NCI-H526 (cell line): ENCODE results near the gene RERGL.
"Not testable (repeated sequence)": the region's sequence is repeated elsewhere in the genome, so short reads cannot be mapped to it uniquely, and the experiment has no call there.

Experiments
- DNase-seq, 2 experiments: peaks; one replicate each; lab custom pipeline; 2025; lab: John Stamatoyannopoulos, UW

RERGL gene, protein sequence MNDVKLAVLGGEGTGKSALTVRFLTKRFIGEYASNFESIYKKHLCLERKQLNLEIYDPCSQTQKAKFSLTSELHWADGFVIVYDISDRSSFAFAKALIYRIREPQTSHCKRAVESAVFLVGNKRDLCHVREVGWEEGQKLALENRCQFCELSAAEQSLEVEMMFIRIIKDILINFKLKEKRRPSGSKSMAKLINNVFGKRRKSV

DNA sequence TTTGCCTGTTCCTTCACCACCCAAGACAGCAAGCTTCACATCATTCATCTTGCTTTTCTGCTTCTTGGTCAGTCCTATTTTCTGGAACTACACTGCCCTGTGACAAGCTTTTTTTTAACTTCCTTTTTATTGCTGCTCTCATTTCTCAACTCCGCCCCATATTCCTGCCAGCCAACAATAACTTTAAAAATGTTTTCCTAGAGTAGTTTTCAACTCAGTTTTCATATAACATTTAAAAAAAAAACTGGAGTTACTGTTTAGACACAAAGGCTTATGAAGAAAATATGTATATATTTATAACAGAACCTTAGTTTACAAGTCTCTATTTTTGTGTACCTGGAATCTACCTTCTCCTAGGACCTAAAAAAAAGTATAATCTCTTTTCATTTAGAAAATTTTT is at the start of gene RERGL:
Gene RERGL (minus strand): TSS at position 101 of the 400 bp plus-strand sequence. CDS start 53 bp downstream, at position 48.
- no peak for DNase-seq

DNA sequence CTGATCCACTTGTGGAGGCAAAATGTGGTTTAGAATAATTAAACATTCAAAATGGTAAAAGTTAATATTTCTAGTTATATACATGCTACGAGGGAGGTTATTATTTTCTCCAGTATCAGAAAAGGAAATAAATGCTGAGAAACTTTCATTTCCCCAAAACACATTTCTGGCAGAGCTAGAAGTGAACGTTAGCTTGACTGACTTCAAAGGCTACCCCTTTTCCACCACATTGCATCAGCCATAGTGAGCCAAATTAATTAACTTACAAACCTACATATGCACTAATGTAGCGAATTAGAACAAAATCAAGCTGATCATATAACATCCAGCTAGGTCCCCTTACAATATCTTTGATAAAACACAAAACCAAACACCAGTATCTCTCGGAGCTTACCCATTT is 49.3 kb upstream of the RERGL start:
- no peak for DNase-seq

DNA sequence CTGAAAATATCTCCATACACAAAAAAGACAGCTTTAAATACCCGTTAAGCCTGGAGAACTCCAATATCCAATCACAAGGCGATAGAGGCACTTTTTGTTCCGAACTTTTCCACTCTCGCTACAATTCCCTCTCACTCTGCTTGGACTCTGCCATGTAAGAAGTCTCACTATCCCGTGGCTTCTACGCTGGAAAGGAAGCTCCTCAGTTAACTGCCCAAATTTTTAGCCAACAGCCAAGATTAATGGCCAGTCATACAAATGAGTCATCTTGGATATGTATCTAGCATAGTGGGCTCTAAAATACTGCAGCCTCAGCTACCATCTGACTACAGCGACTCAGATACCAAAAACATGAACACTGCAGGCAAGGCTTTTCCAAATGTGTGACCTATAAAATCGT is 45.5 kb upstream of the RERGL start:
- DNase-seq, result no peak

DNA sequence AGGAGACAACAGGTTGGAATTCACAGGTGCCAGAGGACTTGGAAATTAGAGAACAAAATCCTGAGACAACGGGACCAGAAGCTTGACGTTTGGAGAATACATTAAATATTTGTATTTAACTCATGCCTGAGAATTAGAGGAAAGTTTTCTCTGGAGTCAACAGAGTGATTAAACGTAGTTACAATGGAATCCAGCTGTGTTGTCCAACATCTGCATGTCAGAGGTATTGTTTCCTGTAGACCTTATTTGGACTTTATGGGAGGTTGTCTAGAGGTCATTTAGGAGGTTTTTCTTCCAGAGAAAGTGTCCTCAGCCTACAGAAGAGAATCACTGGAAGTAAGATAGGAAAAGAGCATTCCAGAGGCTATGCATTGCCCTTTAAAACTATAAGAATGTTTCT is 45.1 kb upstream of the RERGL start:
- no peak for DNase-seq

DNA sequence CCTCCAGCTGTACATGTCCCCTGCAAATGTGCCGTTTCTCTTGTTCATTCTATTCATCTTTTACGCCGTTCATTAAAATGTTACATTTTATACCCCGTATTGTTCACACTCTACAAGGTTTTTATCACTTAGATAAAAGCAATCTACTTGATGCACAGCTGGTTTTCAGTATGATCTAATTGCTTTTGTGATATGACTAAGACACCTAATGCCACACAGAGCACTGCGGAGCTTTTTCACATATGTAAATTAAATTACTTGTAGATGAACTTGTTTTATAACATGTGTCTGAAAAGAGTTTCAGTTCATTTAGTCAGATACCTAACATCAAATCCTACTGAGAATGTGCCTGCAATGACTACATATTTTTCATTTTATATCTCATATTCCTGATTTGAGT is 40.9 kb upstream of the RERGL start:
- DNase-seq, result no peak

DNA sequence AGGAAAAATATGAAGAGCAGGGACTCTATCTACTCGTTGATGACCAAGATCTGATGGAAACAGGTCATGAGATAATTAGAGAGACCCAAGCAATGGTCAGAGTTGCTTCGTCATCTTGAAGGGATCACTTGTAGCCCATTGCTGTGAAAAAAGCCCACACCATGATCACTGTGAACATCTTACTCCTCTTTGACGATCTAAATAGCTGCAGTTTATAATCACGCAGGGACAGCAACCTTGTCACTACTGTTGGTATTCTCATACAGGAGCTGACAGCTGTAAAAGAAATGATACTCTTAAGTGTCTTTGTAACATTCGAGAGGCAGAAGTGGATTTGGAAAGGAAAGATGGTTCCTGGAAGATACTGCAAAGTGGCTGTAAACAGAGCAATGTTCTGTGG is 33.7 kb upstream of the RERGL start:
- DNase-seq, result no peak

DNA sequence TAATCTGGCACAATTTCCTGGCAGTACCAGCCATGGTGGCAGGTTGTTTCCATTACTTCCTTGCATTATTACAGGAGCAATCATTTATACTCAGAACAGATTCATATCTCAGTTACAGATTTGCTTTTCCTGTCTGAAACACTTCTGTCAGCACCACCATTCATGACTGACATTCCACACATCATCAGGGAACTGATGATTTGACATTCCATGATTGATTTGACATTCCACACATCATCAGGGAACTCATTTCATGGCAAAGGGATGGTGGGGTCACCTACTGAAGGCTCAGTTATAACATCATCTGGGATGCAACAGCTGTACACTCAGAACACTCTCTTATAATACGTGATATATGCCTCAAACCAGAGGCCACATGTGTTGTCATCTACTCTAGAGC is 30.9 kb upstream of the RERGL start:
- no peak for DNase-seq

DNA sequence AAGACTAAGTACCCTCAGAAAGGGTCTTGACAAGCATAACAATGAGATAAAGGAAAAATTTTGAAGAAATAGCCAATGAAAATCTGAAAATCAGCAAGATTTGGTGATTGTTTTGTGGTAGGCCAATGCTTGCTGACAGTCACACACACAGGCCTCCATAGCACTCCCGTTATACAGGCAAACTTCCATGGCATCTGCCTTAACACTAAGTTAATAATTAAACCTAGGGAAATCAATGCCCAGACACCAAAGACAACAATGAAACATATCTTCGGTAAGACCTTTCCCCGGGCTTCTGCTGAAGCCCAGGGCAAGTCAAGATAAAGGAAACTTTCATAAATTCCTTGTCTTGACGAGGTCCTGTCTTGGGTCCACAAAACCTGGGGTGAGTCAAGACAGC is 18.6 kb upstream of the RERGL start:
- DNase-seq, result peak in 1 of 2 experiments; percentile 1

DNA sequence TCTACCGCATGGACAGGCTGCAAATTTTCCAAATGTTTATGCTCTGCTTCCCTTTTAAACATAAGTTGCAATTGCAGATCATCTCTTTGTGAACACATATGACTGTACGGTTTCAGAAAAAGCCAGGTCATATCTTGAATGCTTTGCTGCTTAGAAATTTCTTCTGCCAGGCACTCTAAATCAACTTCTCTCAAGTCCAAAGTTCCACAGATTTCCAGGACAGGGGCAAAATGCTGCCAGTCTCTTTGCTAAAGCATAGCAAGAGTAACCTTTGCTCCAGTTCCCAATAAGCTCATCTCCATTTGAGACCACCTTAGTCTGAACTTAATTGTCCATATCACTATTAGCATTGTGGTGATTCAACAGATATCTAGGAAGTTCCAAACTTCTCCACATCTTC is 13.6 kb upstream of the RERGL start:
- no peak for DNase-seq

DNA sequence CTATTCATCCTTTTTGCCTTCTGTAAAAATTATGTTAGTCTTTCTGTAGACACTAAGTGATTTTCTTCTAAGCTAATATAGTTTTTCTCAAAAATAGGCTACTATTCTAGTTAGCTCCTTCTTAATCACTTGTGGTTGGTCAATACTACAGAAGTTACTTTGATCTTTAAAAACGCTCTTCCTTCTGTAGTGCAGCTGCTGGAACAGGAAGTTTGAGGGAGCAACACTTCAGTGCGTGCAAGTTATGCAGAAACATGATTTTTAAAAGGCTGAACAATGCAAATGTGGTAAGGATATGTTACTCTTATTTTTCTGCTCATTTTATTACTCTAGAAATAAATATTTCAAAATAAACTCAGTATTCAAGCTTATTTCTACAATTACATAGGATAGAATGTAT is 11.1 kb upstream of the RERGL start:
- DNase-seq, result no peak

DNA sequence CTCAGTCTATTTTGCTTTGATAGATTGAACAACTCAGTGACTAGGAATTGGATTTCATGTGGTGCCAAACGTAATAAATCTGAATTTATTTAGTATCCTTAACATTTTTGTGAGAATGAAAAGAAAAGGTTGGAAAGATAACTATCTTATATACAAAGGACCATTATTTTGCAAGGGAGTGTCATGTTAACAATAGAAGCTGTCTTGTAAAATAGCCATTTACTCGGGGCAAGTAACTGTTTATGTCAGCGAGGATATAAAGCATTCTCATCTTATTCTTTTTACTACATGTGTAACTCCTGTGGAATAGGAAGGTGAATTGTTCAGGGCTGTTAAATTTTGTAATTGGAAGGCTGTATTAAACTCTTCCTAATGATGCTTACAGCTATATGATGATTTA is 5.9 kb downstream of the RERGL start:
- DNase-seq, result no peak

DNA sequence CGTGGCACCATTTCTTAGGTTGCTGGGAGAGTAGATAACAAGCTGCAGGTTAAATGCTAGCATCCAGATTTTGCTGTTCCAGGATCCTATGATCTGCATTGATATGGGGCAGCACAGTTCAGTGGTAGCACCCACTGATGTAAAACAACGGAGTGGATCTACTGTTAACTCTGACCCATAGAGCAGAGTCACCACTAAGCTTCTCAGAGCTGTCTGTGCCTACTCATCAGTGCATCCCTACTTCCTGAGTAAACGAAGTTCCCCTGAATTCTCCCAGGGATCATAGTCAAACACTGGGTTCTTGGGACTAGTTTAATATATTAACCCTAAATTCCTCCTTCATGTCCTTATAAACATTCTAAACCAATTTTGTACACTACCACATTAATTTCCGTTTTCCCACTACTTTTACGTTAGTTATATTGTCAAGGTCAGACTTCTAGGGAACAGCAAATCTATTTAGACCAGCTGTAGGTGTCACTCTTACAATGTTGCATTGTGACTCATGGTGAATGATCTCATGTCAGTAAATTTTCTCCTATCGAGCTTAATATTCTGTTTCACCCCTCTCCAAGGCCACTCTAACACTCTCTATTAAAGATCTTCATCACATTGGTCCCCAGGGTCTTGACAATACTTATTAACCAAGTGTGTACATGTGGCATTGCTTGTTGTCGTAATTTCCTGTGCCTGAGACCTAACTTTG is 10.3 kb downstream of the RERGL start:
- no peak for DNase-seq

DNA sequence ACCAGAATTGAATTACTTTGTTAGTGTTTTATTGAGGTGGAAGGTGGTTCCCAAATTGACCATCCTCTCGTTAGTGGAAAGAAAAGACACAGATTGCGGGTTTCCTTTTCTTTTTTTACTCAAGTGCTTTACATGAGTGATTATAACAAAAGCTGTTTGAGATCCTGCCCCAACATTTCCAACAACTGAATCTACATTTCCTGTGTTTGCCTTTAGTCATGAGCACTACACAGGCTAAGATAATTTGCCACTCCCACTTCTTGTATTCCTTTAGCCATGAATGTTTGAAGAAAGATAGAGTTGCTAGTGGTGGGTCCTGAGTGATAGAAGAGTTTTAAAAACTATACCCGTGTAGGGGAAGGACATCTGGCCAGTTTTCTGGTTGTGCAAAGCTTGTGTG is 16.0 kb downstream of the RERGL start:
- no peak for DNase-seq

DNA sequence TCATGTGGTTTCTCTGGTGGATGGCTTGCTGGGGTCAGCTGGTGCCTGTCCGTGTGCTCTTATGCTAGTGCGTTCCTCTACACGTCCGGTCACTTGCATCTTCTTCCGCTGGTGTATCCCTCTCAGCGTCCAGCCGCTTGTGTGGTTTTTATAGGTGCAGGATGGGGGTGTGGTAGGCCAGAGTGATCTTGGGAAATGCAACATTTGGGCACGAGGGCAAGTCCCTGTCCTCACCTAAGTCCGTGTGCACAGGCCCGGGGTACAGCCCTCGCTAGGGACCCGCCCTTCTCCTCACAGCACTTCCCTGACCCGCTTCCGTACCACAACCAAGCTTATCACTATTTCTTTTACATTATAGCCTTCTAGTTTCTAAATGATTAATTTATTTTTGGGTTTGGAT is 17.3 kb downstream of the RERGL start:
- DNase-seq, result no peak

DNA sequence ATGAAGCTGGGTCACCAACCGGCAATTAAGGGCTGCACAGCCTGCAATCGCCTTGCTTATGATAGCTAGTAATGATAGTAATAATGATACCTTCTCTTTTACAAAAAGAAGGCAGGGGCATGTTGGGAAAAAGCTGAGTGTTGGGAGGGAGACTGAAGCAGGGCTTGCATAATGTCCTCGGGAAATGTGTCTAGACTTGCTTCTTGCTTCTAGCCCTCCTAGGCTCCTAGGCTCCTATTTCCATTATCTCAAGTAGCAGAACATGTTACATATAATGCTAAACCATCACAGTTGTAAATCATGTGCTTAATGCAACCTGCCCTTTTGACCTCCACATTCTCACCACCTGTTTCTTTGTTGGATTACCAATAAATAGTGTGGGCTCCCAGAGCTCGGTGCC is 18.7 kb downstream of the RERGL start:
- DNase-seq, result no peak

DNA sequence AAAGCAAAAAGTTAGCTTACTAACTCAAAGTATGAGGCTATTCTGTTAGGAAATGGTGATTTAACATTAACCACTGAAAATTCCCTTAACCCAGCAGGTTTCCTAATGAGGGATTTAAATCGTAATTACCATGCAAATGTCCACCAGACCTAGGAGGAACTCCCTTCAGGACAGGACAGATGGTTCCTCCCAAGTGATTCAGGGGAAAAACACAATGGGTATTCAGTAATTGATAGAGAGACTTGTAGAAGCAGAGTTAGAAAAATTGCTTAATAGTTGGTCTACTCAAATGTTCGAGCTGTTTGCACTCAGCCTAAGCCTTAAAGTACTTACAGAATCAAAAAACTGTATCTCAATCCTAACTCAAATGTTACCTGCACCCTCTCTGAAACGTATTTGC is 21.6 kb downstream of the RERGL start:
- DNase-seq, result no peak

DNA sequence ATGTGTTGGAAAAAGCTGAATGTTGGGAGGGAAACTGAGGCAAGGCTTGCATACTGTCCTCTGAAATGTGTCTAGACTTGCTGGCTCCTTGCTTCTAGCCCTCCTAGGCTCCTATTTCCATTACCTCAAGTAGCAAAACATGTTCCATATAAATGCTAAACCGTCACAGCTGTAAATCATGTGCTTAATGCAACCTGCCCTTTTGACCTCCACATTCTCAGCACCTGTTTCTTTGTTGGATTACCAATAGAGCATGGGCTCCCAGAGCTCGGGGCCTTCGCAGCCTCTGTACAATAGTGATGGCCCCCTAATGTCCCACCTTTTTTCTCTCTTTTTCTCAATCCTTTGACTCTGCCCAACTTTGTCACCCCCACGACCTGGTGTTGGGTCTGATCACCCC is 23.3 kb downstream of the RERGL start:
- no peak for DNase-seq

DNA sequence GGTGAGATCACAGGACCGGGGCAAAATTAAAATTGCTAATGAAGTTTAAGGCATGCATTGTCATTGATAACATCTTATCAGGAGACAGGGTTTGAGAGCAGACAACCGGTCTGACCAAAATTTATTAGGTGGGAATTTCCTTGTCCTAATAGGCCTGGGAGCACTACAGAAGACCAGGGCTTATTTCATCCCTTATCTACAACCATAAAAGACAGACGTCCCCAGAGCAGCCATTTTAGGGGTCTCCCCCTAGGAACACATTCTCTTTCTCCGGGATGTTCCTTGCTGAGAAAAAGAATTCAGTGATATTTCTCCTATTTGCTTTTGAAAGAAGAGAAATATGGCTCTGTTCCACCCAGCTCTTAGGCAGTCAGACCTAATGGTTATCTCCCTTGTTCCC is 27.1 kb downstream of the RERGL start:
- DNase-seq, result not testable (repeated sequence)

DNA sequence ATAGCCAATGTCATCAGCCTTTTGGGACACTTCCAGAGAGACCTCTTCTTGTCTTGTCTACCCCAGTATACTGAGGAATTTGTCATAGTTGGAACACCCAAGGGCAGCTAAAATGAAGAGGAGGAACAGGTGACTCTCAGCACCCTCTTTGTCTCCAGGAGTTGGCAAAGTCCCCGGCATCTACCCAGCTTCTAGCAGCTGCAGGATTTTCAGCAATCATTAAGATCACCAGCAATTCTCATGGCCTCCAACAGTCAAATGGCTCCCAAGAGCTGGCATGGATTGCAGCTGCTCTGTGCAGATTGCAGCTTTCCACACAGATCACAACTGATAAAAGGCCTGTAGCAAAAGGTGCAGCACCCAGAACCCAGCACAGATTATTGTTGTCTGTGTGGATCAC is 32.9 kb downstream of the RERGL start:
- no peak for DNase-seq

DNA sequence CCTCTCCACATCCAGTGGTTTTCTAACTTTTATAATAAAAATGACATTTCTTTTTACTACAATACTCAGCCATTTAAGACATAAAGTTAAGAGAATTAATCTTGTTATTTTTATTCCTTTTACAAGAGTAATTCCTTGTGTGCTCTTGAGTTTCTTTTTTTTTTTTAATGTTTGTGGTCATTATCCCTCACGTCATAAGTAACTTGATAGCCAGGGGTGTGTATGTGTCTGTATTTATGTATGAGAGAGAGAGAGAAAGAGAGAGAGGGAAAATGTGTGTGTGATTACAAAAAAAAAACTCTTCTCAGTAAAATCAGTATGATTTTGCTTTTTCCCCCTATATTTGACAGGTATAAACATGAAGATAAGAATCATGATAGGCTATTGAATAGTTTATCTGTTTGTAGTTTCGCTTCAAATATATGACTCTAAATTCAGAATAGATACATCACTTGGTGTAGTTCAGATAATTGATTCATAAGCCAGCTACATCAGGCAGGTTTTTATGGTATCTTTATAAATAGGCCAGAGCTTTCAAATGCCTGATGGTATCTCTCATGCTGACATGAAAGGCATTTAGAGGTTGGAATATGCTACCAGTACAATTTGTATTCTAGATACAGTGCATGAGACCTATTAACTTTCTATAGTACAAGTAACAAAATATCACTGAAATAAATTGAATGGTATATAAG is 34.9 kb downstream of the RERGL start:
- no peak for DNase-seq

DNA sequence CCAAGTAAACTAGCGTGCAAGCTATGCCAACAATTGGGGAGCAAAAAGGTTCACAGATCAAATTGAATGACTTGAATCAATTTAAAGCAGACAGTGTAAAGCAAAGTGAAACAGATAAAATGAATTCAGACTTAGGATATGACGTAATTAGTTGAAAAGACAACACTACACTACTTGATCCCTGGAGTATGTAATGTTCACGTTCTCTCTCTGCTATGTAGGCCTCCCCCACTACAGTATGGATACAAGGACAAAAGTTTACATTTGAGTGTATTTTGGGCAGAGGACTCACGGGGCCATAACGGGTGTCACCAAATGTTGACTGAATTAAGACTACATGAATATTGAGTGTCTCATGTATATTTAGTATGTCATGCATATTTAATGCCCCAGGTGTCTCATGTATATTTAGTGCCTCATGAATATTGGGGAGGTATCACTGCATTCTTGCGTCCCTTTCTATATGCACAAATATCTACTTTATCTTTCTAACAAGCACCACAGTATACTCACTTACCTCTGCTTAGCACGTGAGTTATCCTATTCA is 44.5 kb downstream of the RERGL start:
- DNase-seq, result no peak

DNA sequence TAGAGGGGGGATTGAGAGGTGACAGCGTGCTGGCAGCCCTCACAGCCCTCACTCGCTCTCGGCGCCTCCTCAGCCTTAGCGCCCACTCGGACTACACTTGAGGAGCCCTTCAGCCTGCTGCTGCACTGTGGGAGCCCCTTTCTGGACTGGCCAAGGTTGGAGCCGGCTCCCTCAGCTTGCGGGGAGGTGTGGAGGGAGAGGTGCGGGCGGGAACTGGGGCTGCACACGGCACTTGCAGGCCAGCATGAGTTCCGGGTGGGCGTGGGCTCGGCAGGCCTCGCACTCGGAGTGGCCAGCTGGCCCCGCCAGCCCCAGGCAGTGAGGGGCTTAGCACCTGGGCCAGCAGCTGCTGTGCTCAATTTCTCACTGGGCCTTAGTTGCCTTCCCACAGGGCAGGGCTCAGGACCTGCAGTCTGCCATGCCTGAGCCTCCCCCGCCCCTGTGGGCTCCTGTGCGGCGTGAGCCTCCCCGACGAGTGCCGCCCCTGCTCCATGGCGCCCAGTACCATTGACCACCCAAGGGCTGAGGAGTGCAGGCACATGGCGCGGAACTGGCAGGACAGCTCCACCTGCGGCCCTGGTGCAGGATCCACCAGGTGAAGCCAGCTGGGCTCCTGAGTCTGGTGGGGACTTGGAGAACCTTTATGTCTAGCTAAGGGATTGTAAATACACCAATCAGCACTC is 49.8 kb downstream of the RERGL start:
- DNase-seq, result not testable (repeated sequence)
